Suppressor macrophage treated with lipopolysaccharide for 1 hour (primary cell): ENCODE data around the gene FNDC5.

Source experiments
- DNase-seq, 3 donors: peaks; one replicate each; pipeline ENCODE4 v3.0.0-alpha.2; 2020 to 2022

Gene FNDC5

GRCh38 chr1:32883338-32884031 lies 12.8 kb upstream of the FNDC5 start:
- DNase-seq: no peak

GRCh38 chr1:32881871-32882850 lies 11.4 kb upstream of the FNDC5 start:
- no peak for DNase-seq

DNA sequence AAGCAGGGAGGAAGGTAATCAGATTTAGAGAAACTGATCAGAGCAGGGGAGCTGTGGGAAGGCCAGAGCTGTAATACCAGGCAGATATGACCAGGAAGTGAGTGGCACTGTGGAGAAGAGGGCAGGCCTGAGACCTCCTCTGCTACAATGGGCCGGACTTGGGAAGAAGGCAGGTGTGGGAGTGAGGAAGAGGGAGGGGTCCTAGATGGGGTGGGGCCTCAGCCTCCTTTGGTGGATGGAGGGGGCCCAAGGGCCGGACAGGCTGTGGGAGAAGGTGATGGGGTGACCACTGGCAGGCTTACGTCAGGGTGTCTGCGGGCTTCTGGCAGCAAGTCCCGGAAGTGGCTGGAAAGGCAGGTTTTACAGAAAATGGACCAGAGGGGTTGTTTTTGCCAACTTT lies 10.6 kb upstream of the FNDC5 start:
- DNase-seq: no peak

DNA sequence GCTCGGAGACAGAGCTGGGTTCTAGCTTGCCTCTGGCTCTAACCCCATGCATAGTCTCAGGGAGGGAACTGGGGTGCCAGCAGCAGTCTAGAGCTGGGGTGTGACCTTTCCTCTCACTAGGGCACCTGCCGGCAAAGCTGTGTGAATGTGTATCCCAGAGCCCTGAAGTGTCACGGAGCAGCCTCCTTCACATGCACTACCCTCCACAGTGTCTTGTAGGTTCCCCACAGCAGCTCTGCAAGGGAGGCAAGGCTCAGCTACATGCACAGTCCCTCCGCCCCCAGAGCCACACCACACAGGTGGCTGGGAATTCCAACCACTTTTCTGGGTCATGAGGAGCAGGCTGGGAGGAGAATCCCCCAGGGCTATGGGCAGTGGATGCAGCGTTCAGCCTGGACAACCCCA lies 7.9 kb upstream of the FNDC5 start:
- no peak for DNase-seq

DNA sequence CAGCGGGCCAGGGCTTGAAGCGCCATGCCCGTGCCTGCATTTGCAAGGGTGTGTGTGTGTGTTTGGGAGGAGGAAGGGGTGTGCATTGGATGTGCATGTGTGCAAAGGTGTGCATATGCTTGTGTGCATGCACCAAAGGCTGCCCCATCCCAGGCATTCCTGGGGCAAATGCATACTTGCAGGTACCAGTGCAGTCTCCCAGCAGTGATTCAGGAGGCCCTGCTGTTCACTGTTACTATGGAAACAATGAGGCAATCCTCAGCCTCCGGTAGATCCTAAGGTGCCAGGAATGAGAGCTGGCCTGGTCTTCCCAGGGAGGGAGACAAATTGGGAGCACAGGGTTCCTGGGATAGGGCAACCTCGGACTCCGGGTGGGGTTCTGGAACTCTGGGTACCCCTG lies 7.5 kb upstream of the FNDC5 start:
- no peak for DNase-seq

GRCh38 chr1:32877211-32878110 lies 6.7 kb upstream of the FNDC5 start:
- no peak for DNase-seq

- peak; percentile 77 to 86 (median 82) for DNase-seq
These were observed 5.9 kb upstream of the FNDC5 start for GRCh38 chr1:32876341-32877210.

GRCh38 chr1:32874860-32875752 lies 4.4 kb upstream of the FNDC5 start:
- no peak for DNase-seq

DNA sequence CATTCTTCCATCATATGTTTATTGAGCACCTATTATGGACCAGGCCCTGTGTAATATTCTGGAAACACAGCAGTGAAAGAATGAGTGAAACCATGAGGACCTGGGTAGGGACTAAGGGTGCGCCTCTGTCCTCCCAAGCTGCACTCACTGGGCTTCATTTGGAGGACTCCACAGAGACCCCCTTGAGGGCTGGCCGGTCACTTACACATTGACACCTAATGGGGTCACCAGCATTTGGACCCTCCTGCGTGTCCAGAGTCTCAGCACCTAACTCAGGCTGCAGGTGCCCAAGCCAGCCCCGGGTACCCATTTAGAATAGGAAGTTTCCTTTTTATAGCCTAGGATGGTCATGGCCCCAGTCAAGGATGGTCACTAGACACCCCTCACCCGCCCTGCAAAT lies 2.8 kb upstream of the FNDC5 start:
- DNase-seq: no peak

DNA sequence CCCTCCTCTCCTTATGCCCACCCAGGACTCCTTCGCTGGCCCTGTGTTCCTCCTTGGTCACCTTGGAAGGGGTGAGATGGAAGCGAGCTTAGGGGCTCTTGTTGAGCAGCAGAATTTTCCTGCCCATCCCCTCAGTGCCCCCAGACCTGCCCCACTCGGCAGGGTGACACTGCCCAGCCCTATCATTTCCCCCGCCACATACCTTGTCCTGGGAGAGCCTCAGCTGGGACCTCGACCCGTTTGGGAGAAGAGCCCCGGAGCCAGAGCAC lies 1.4 kb upstream of the FNDC5 start:
- DNase-seq: no peak

DNA sequence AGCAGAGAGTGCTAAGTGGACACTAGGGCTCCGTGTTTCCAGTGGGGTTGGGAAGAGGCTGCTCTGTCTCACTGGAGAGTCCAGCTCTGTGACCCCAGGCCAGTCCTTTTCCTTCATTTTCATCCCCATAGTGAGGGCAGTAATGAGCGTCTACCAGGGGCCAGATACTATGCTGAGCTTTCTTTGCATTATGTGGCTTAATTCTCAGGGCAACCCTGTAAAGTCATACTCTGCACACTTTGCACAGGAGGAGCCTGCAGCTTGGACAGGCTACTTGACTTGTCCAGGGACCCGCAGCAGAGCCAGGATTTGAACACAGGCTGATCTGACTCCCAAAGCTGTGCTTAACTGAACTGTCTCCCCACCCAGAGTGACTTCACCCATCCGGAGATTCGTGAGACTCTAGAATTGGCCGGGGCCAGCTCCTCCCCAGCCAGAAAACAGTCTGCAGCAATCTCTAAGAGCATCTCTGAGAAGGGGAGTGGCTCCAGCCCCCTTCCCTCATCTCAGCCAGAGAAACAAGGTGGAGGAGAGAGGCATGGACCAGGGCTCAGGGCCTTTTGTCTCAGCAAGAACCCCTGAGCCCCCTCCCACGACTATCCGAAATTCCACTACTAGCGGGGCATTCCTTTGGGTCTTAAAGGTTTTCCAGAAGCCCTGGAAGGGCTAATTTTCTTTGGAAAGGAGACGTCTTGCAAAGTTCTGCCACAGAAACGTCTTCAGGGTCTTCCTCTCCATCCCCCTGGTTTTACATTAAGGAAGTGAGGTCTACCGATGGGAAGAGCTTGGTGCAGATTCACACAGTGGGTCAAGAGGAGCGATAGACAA lies 866 bp upstream of the FNDC5 start:
- no peak for DNase-seq

DNA sequence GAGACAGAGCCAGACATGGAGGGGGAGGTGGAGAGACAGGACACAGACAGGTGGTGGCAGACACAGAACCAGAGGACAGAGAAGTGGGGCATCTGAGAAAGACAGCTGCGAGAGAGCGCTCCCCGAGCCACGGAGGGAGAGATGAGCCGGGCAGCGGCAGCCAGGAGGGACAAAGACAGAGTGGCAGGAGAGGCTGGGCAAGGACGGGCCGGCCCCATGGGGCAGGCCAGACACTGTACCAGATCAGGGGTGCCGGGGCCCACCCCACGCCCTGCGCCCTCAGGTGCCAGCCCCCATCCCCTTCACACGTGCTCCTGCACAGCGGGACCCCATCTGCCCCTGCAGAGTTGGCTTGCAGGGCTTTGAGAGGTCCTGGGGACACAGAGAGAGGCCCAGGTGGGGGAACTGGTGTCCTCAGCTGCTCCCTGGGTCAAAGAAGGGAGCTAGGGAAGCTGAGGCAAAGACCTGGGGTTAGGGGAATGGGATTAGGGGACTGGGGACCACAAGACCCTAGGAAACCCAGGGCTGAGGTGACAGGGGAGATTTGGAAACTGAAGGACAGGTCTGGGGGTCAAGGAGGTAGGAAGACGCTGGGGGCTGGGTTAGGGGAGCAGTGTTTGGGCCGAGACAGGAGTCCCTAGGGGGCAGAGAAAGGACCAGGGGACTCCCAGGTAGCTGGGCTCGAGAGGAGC lies 643 bp downstream of the FNDC5 start:
- DNase-seq: no peak

DNA sequence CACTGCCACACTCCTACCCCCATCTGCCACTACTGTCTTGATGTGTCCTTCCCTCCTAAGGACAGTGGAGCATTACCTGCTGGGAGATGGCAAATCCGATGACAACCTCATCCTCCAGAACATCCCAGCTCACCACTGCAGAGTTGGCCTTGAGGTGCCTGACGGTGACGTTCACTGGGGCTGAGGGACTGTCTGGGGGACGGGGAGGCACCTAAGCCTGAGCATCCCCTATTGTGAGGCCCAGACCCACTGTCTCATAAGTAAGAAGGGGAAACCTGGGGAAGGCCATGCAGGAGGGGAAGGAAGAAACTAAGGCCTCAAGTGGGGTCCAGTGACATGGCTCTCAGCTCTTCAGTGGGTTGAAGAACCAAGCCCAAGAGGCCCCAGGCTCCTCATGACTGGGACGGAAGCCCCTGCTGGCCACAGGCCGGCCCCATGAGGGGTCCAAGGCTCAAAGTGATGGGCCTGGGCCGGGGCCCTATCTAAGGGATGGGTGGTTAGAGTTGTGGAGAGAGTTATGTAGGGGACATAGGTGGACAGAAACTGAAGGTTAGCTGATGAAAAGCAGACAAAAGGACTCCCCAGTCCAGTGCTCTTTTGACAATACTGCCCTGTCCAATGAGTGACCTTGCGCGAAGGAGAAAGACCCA lies 1.8 kb downstream of the FNDC5 start:
- DNase-seq: no peak

DNA sequence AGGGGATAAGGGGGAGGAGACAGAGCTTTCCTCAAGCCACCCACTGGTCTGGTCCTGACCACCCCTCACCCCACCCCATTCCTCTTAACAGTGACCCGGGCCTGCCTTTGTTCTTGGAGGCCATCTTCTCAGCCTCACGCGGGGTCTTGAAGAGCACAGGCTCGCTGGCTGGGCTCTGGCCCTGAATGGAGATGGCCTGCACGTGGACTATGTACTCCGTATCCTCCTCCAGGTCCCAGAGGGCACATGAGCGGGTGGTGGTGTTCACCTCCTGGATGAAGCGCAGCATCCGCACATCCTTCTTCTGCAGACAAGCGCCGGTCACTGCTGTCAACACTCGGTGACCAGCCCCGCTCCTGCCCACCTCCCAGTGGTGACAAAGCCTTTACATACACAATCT lies 2.6 kb downstream of the FNDC5 start:
- no peak for DNase-seq

GRCh38 chr1:32867671-32868070 lies 3.0 kb downstream of the FNDC5 start:
- DNase-seq: no peak

- no peak for DNase-seq
These were observed 3.6 kb downstream of the FNDC5 start for GRCh38 chr1:32867151-32867550.

DNA sequence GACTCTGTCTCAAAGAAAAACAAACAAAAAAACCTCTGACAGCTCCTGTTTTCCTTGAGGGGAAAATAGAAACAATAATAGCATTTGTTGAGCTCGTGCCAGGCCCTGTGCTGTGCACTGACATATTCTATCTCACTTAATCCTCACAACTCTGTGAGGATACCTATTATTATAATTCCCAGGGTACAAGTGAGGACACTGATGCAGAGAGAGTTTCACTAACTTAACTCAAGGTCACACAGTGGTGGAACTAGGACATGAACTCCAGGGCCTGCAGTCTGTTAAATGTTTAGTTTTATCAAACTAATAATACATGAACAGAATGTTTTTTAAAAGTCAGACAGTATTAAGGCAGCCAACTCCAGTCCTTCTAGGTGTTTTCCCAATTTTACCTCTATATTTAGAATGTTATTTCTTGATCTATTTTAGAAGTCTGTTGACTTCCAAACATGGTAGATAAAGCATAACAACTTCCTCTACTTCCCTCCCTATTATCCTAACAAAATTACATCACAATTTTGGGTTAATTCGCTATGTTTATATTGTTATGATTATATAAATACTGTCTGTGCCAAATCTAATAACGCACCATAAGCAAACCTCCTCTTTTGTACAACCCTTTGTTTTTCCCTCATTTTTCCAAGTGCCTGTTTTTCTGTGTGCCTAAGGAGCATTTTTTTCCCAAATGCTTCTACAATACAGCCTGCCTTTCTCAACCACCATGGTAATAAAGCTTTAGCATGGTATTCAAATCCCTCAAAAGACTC lies 4.9 kb downstream of the FNDC5 start:
- no peak for DNase-seq

DNA sequence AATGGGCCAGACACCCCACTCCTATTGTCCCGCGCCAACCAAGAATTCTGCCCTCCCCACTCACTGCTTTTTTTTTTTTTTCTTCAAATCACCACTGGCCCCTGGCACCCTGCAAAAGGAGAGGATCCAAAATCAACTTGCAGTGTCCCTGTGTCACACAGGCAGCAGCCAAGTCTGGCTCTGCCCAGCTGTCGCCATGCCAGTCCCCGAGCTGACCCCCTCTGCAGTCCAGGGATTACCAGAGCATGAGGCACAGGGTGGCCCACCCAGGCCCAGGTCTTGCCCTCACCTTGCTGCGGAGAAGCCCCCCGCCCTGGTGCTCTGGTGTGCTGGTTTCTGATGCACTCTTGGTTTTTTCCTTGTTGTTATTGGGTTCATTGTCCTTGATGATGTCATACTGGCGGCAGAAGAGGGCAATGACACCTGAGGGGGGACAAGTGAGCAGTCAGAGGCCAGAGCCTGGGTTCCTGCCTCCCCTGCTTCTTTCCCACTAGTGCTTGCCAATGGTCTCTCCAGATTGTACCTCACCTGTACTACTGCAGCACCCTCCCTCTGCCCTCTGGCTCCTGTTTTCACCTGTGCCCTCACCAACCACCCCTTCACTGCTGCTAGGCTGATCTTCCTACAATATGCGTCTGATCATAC lies 6.2 kb downstream of the FNDC5 start:
- no peak for DNase-seq
